GM03348 (cell line): ENCODE measurements around the gene TBX4.
A peak's percentile ranks its signal among the peaks of the same experiment; 100 is the strongest.
"Not testable (repeated sequence)": the region's sequence is repeated elsewhere in the genome, so short reads cannot be mapped to it uniquely, and the experiment has no call there.

ENCODE experiments used
- DNase-seq: peaks from one replicate; pipeline ENCODE4 v3.0.0; 2012; ENCODE audit warnings: low spot score

TBX4 gene

DNA sequence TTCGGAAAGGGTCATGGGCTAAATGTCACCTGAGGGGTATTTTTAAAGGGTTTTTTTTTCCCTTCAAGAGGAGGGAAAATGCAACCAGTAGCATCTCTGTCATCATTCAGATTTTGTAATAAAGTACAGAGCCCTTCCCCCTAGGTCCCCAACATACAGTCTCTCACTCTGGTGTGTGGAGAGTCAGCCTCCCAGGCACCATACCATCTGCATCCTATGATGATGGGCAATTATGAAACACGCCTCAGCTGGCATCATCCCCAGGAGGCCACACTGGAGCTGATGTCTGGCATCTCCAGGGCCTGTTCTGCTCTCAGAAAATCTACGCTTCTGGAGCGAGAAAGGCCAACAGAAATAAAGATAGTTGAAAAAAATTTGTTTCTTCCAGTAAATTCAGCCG is 32.0 kb downstream of the TBX4 start:
- DNase-seq = no peak

DNA sequence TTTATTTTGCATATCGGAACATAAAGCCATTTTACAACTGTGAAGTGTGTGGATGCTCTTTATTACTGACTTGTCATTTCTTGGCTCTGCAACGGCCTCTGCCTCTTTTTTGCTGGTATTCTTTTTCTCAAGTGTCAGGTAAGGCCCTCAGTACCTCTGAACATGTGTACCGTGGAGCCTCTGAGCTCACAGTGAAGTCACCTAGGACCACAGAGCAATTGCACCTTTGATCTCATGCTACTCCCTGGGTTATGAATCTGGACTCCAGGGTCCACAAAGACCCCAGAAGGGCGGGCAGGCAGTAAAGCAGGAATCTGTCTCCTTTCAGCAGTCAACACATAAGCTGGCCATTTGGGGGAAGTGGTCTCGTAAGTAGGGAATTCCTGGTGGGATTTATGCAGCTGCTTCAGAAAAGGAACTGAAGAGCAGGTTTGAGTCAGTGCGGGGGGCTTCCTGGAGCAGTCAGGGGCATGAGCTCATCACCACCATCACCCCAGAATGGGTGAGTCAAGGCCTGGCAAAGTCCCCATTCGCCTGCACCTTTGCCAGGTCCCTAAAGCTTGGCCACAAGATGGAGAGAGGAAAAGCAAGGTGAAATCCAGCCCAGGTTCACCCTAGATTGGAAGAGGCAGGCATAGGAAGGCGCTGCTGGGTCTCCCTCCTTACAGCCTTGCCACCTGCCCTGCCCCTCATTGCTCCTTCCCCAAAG is 33.0 kb downstream of the TBX4 start:
- no peak for DNase-seq

DNA sequence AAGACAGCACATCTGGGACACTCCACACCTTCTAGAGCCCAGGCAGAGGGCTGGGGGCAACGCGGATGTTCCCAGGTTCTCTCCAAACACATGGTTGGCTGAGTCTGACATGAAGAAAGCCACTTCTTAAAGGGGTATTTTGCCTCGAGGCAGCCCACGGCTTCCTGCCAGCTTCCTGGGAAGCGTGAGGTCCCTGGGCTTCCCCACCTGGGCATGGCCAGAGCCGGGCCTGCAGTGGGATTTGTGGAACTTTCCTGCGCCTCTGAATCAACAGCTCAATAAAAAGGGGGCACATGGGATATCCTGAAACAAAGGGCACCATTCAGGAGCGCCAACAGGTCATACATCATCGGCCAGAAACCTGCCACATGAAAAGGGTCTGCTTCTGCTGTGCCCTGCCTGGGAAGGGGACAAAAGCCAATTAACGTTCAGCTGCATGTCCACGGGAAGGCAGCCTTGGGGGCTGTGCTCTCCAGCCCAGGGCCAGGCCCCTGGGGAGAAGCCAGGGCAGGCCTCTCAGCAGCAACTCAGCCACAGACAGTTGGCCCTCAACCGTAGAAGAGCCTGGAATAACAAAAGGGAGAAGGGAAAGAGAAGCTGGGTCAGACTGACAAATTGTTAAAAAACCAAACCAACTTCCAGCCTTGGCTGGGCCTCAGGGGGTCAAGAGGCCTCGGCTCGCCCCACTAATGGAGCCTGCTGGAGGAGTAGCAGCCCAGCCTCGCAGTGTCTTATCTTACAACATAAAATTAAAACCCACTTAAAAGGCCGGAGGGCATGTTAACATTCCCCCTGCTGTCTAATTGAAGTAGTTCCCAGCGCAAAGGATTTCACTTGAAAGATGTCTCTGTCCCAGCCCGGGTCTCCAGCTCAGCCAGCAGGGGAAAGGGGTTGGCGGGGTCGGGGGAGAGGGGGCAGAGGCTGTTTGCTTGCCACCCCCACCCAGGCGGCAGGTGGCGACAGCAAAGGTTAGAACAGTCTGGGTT is 34.2 kb downstream of the TBX4 start:
- DNase-seq = no peak

DNA sequence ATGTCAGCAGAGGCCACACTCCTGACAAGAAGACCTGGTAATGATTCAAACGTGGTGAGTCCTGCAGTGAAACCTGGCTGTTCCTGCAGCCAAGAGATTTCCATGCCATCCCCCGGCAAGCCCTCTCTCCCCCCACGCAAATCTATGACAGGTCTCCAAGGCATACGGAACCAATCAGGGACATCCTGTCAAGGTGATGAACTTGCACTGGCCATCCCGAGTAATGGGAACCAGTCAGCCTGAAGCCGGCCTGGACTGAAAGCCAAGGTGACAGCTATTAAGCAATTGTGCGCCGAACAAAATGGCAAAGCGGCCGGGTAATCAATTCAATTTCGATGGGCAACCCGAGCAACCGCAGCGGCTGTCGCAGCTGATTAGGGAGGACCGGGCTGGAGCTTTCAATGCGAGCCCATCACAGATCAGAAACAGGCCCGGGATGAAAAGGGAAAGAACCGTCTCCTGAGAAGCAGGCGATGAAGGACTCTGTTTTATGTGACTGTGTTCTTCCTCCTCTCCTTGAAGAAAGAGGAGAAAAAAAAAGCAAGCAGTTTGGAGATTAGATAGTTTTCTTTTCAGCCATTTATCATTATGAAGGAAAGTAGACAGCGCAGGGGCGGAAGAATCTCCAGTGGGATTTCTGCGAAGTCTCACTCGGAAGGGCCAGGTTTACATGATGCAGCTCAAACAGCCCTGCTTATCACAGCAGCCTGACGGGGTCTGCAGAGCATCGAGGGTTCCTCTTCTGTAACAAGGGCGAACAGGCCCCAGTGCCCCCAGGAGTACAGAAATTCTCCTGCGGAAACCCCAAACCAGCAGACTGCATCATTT is 35.2 kb downstream of the TBX4 start:
- no peak for DNase-seq

DNA sequence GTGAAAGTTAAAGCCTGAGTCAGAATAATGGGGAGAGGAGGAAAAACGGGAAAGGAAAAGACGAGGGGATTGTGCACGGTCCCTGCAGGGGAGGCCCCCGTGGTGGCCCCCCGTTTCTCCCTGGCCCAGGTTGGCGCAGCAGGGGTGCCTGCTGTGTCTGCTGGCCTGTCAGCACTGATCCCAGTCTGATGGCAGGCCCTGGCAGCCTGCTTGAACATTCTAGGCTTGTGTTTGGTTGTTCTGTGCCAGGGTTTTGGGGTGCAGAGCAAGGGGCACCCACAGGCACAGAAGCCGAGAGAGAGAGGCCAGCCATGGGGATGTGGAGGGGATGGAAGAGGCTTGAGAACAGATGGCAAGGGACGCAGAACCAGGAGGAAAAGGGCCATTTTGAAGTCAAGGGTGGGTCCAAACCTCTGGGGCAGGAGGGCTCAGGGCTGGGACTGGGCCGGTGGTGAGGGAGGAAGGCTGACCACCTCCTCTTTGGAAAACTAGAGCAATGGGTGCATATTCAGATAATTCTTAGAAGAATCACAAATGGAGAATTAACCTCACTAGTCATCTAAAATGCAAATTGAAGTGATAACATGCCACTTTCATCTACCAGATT is 35.9 kb downstream of the TBX4 start:
- DNase-seq = no peak

DNA sequence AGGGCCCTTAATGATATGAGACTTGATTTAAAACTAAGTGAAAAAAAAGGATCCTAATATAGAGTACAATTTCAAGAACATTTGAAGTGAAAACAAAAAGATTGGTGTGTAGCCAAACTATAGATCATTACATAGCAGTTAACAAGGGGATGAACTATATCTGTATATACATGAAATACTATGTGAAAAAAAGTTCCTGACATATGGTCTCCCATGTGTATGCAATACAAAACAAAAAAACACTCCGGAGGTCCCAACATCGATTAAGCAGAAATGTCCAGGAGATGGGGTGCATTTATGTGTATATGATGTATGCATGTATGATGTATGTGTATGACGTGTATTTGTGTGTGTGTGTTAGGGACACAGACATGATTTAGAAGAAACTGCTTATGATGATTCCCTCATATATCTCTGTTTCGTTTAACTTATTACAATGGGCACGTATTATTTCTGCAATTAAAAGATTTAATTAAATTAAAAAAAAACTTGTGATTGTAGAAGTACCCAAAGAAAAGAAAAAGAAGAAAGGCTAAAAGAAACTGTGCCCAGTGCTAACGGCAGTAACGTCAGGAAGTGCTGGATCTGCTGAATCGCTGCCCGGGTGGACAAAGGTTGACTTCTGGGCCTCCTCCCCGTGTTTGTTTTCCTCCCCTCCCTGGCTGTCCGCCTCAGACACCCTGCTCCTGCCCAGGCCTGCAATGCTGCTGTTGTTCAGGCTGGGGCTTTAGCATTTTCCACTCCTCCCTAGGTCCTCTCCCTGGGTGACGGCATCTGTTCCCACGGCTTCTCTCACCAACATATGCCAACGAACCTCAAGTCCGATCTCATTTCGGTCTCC is 36.9 kb downstream of the TBX4 start:
- DNase-seq = no peak

DNA sequence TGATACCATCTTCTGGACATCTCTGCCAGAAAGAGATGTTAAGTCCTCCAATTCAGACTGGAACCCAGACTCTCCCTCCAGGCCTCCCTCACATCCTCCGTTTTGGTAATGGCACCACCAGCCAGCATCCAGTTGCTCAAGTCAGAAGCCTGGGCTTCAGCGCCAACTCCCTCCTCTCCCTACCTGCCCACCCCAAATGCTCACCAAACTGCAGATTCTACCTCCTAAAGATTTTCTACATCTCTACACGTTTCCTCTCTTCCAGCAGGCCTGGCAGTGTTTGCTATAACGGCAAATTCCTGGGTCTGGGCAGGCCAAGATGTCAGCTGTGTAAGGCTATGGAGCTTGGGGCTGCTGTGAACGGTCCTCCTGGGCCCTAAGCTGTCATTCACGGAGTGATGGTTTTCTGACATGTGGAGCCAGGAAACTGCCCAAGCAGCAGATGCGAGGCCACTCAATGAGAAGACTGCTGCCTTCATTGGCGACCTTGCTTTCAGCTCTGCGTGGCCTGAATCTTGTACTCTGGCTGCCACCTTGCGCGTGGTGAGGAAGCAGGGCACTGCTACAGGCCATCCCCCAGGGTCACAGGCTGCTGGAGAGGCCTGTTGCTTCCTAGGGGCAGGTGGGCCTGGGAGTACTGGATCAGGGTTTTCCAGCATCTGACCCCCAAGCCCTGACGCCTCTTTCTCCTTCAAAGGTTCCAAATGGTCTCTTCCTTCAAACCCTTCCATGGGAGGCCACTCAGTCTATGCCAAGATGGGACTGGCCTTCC is 37.7 kb downstream of the TBX4 start:
- no peak for DNase-seq

DNA sequence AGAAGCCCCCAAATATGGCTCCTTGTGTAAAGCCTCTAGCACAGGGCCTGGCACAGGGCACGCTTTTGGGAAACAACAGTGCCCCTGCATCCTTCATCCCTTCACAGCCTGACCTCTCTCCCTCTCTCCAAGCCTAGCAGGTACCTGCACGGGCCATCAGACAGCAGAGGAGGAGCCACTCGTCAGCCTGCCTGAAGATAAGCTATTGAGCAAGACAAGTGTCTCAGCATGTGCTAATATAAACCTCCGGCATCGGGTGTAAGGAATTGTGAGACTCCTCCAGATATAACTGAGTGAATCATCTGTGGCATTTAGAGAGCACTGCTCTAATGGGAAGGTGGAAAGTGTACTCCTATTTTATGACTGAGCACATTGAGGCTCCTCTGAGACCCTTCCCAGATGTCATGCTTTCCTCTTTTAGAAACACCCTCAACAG is 38.3 kb downstream of the TBX4 start:
- peak; percentile 79 for DNase-seq

DNA sequence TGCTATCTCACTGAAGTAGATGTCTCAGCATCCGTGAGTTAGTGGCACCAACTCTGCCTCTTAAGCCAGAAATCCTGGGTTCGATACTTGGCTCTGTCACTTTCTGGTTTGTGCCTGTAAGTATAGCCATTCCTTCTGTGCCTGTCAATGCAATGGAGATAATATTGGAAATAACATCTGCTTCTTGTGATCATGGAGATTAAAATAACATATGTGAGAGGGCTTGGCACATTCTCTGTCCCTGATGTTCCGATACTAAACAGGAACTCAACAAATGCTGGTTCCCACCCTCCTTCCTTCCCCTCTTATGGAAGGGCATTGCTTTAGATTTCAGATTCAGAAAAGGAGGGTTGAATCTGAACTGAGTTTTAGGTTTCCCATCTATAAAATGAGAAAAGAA is 39.8 kb downstream of the TBX4 start:
- DNase-seq = no peak

DNA sequence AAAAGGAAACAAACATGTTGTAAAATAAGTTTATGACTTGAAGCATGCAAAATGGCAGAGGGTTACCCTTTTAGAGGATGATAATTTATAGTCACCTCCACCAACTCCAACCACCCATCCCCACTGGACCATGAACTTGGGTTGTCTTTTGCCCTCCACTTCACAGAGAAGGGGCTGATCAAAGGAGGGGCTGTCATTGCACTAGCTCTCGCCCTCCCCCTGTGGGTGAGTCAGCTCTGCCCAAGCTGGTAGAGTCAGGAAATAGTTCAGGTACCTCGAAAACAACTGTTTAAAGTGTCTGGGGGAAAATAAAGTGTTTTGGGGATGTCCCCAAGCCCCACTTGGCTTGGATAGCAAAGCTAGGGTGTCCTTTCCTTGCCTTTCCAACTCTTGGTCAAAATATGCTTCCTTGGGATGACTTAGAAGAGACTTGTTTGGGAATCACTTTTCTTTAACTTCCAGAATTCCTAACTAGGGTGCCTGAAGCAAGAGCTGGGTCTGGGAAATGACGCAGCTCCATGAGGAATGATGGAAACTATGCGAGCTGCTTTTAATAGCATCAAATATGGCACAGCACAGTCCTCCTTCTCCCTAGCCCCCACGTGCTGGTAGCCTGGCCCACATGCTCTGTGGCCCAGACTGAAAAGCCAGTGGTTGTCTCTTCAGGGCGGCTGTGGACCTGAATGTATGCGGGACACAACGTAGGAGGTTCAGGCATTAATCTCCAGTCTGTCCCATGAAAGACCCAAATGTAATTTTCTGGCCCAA is 40.7 kb downstream of the TBX4 start:
- DNase-seq = peak; percentile 63

DNA sequence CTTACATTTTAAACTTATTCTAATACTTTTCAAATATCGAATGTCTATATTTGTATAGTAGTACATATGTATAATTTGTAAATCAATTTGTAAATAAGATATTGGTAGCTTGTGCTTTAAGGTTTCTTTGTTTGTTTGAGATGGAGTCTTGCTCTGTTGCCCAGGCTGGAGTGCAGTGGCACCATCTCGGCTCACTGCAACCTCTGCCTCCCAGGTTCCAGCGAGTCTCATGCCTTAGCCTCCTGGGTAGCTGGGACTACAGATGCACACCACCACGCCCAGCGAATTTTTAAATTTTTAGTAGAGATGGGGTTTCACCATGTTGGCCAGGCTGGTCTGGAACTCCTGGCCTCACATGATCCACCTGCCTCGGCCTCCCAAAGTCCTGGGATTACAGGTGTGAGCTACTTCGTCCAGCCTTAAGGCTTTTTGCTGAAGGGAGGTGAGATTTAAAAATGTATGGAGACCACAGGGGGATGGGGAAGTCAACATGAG is 41.7 kb downstream of the TBX4 start:
- not testable (repeated sequence) for DNase-seq

DNA sequence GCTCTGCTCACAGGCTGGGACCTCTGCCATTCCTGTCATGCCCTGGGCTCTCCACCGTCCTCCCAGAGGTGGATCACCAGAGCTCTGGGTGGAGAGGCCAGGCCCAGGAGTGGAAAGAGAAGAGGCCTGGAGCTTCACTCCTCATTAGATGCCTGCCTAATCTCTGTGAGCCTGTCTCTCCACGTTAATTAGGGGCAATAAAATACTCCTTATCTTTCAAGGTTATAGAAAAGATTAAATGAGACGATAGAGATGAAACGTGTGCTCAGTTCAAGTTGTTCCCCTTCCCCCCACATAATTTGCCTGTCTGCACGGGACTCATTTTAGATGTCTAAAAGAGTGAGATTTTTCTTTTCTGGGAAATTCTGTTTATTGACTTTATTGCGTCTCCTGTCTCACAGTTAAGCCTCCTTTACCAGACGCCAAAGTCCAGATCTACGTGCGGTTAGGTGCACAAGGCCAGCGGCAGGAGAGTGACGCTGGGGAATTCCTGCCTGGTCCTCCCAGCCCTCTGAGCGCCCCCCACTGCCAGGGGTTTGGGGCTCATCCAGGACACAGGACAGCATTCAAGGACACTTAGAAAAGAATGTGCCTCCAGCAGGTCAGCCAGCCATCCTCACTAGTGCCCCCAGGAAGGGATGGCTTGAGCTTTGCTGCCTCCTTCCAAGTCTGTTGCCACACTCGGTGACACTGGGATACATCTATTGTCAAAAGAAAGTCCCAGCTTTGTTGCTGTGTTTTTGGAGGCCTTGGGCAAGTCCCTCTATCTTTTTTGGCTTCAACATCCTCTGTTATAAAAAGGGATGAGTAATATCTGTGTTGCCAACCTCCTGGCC is 42.3 kb downstream of the TBX4 start:
- DNase-seq = no peak

DNA sequence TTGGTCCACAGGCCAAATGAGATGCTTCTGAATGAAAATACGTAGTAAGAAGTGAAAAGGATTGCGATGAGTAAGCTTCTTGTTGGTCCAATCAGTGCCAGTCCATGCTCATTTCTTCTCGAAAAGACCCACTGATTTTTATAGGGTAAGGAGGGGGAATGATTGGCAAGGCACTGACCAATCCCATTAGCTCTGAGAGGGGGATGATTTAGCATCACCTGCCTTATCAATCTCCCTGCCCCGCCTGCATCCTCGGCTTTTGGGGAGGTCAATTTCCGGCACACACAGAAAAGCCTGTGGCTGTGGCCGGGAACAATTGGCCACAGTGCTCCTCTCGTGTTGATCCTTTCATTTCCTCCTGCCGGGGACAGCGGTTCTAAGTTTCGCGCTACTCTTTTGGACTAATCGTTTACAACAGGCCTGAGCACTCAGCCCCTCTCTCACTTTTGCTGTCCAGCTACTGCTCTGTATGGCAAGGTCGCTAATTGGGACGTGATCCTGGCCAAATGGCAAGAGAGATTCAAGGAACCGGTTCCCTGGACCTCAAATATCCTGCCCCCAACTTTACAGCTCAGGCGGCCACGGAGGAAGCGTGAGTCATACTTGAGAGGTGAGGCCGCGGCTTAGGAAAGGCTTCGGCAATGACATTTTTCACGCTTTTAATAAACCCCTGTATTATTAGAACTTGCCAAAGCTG is 43.1 kb downstream of the TBX4 start:
- no peak for DNase-seq

DNA sequence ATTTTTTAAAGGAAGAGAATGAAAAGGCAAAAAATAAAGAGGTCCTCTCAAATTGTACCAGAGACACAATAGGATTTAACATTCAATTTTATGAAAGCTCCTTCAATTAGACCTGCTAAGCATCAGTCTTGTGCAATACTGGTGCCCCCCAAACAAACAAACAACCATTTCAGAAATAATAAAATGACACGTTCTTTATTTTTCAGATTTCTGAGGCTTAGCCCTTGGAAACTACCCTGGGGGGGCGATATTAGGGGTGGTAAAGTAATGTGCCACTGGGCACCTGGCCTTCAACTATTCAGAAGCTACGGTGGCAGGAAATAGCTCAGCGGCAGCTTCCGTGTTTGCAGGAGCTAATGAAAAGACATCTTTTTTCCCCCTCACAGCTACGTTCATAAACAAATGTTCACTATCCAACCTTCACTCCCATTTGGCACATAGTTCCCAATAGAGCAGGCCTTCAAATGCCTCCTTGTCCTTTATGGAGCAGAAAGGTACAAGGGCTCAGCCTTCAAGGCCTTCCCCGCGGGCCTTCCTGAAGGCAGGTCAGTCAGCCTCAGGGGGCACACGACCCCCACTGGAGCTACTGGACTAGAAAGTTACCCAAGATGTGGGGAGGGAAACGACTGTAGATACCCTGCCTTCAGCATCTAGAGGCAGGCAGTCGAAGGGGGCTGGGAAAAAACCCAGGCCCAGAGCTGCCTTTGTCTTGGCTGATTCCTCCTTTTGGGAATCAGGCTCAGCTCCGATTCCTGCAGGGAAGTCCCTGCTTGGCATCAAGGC is 44.1 kb downstream of the TBX4 start:
- no peak for DNase-seq

DNA sequence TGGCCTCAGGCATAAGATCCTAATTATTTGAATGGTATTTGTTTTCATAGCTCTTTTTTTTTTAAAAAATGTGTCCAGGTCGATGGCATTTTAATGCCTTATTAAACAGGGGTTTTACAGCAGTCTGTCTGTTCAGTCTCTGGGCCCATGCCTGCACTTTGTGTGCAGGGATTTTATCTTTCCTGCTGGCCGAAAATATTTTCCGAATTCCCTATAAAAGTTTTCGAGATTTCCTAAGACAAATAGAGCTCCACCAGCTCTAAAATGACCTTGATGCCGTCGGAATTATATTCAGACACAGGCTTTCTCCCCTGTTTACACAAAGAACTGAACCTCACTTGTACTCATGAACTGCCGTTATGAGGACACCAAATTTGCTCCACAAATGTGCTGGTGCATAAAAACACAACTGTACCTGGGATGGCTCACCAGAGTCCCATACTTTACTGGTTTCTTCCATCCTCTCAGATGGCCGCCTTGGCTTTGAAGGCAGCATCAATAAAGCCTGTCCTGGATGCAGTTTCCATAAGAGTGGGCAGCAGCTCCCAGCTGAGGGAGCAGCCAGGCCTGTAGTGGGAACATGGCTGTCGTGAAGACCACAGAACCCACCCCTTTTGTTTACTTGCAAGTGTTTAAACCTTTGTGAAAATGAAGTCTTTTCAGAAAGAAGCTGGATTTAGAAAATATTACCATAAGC is 44.9 kb downstream of the TBX4 start:
- no peak for DNase-seq
